SH-SY5Y (cell line): ENCODE measurements around the gene TRRAP.

Source experiments
- GATA2 ChIP-seq: IDR thresholded peaks from 2 replicates; pipeline ENCODE4 v1.6.1; 2011; ENCODE audit warnings: mild to moderate bottlenecking, low read depth, low read length
- GATA3 ChIP-seq: IDR thresholded peaks from 2 replicates; pipeline ENCODE4 v1.6.1; 2011; ENCODE audit warnings: low read depth, mild to moderate bottlenecking, low read length, moderate library complexity

Gene TRRAP

DNA sequence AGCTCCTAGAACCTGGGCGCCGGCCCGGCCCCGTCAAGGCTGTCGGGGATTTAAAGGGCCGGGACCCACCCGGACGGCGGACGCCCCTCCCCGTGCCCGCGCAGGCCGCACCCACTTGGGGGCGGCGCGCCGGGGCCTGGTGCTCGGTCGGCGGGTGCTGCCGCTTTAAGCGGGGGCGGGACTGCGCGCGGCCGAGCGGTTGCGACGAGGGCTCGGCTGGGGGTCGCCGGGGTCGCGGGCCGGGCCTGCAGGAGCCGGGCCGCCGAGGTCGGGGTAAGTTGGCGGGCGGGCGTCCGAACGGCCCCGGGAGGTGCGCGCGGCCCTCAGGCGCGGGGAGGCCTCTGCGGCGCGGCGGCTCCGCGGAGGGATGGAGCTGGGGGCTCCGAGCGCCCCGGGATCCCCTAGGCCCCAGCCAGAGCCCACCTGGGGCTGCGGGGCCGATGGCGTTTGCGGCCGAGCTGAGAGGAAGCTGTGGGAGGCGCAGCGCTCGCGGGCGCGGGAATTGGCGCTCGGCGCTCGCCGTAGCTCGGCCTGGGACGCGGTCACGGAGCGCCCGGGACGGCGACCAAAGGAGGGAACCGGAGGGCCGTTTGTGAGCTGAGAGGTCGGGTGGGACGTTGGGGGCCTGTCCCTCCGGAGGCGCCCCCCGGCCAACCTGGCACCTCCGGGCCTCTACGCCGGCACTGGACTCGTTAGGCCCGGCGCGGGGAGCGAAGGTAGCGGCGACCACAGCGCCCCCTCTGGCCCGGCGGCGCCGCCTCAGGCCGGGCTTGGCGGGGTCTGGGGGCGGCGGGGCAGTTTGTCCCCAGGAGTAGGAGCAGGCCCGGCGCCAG, at the start of gene TRRAP:
Gene TRRAP, plus strand, starts transcription at position 168 of the 833 bp plus-strand sequence. CDS start 2,619 bp downstream, outside the sequence.
- no peak for TF ChIP-seq GATA3

DNA sequence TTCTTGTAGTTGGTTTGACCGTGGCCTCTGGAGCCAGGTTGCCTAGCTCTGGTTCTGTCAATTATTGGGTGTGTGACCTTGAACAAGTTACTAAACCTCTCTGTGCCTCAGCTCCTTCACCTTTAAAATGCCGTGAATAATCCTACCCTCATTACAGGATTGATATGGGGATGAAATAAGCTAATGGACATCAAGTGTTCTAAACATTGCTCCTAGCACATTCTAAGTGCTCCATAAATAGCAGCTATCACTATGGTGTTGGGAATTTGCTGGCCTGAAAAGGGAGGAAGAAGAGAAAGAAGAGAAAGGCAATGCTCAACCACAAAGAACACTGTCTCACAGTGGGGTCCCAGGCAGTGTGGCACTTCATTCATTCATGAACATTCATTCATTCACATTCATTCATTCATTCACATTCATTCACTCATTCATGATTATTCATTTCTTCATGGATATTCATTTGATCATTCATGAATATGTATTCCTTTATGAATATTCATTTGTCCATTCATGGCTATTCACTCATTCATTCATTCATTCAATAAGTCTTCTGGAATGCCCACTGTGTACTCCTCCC, 47.3 kb upstream of the TRRAP start:
- TF ChIP-seq GATA2 (no peak), GATA3 (no peak)

DNA sequence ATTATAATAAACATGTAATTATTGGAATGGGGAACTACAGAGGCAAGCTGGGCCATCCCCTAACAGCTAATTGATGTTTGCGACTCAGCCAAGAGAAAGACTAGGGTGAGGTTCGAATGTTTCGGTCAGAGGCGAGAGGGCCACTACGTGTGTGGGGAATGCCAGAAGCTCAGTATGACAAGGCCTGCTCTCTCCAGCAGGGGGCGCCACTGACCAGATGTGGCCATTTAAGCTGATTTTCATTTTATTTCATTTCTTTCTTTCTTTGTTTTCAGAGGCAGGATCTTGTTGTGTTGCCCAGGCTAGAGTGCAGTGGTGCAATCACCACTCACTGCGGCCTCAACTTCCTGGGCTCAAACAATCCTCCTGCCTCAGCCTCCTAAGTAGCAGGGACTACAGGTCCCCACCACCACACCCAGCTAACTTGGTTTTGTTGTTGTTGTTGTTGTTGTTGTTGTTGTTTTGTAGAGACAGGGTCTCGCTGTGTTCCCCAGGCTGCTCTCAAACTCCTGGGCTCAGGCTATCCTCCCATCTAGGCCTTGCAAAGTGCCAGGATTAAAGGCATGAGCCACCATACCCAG, 46.6 kb upstream of the TRRAP start:
- TF ChIP-seq GATA3: no peak
- TF ChIP-seq GATA2: no peak

DNA sequence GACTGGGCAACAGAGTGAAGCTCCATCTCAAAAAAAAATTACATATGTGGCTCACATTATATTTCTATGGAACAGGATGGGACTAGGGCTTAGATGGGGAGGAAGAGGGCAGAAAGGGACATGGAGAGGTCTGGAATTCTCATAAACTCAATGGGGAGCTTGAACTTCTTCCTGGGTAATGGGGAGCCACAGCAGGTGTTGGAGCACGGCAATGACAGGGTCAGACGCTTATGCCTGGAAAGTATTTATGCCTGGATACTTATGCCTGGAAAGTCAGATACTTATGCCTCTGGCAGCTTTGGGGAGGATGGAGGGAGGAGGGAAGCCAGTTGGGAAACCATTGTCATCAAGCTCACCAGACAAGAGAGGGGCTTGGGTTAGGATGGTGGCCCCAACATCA, 45.3 kb upstream of the TRRAP start:
- TF ChIP-seq GATA3 (no peak), GATA2 (no peak)

DNA sequence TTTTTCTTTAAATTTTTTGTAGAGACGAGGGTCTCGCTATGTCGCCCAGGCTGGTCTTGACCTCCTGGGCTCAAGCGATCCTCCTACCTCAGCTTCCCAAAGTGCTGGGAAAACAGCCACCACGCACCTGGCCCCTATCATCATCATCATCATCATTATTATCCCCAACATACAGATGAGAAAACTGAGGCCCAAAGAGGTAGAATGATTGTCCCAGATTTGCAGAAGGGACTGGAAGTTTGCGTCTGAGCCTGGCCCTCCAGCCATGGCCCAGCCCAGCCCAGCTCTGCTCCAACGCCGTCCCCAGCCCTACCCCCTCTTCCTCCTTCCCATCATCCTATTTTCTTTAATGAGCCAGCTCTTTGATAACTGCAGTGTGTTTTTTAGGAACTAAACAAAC, 43.4 kb upstream of the TRRAP start:
- no peak for TF ChIP-seq GATA2

DNA sequence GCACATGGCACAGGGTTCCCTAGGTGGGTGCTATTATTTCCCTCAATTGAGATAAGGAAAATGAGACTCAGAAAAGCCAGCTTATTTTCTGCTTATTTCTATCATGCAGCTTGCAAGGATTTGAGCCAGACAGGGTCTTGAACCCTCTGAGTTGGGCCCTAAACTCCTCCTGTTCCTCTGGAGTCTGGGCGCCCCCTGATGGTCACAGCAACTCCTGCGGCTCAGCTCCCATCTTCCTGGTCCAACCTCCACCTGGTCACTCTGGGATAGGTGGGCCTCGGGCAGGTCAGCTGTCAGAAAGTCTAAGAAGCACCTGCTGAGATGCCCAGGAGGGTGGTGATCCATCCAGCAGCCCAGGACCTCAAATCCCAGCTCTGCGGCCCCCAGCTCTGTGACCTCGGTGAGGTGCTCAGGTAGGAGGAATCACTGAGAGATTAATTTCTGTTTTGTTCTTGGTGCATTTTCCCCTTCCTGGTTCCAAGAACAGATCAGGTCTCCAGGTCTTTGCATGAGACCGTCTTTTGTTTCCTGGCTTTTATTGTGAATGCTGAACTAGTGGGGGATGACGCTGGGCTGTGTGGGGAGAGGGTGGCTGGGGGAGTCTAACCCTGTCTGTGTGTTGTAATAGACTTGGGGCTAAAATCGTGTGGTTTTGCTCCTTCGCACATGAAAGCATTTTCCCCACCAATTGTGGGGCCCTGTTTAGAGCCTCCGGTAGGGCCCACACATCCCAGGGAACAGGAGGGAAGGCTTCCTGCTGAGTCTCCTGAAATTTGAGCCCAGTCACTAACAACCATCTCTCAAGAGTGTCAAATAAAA, 41.3 kb upstream of the TRRAP start:
- TF ChIP-seq GATA2: no peak
- no peak for TF ChIP-seq GATA3

DNA sequence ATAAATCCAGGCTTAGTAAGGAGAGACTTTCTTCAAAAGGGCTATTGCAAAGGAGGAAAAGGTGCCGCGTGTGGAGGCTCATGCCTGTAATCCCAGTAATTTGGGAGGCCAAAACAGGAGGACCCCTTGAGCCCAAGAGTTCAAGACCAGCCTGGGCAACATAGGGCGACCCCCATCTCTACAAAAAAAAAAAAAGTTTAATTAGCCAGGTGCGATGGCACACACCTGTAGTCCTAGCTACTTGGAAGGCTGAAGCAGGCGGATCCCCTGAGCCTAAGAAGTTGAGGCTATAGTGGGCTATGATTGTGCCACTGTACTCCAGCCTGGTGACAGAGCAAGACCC, 40.7 kb upstream of the TRRAP start:
- TF ChIP-seq GATA3: no peak
- no peak for TF ChIP-seq GATA2

DNA sequence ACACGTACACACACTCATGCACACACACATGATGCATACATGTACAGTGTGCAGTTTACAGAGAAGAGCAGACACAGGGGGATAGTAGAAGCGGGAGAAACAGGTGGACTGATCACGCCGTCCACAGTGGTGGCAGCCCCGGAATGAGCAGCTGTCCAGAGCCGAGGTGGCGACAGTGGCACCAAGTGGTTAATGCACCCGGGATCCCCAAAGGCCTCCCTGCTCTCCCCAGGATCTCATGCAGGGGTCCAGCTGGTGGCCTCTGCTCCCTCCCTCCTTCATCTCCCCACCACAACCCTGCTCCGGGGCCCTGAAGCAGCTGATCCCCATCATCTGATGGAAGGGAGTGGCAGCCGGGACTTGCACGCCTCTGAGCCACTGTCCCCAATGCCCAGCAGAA, 38.2 kb upstream of the TRRAP start:
- TF ChIP-seq GATA3 (no peak), GATA2 (no peak)

DNA sequence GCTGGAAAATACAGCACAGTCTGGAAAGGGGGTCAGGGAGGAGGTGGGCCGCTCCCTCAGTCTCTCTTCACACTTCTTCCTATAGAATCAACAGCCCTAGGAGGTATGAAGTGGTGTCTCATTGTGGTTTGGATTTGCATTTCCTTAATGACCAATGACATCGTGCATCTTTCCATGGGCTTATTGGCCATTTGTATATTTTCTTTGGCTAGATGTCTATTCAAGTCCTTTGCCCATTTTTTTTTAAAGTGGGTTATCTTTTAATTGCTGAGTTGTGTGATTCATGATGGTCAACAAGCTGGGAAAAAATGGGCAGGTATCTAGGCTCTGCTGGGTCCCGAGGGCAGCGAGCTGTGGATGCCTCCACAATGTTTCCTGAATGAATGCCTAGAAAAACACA, 37.6 kb upstream of the TRRAP start:
- no peak for TF ChIP-seq GATA2
- no peak for TF ChIP-seq GATA3

DNA sequence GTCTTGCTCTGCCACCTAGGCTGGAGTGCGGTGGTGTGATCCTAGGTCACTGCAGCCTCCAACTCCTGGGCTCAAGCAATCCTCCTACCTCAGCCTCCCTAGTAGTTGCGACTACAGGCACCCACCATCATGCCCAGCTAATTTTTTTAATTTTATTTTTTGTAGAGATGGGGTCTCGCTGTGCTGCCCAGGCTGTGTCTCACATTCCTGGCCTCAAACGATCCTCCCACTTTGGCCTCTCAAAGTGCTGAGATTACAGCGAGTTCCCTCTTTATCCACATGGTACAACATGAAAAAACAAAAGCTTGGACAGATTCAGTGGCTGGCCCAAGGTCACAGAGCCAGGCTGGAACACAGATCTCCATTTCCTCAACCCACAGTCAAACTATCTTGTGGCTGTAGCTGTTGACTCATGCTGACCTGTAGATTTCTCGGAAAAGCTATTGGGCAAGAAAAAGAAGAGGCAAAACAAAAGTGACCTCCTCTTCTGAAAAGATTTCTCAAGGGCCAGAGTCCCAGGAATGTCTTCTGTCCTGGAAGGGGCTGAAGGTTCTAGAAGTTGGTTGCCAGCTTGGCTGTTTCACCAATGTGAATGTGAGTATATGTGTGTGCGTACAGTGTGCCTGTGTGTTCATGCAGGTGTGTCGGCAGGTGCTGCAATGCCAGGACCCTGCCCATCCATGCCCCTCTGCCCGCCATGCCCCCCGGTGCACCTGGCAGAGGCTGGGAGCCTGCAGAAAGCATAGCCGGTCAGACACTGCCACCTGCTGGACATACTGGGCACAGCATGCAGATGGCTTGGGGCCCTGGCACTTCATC, 36.9 kb upstream of the TRRAP start:
- TF ChIP-seq GATA3: no peak
- no peak for TF ChIP-seq GATA2

DNA sequence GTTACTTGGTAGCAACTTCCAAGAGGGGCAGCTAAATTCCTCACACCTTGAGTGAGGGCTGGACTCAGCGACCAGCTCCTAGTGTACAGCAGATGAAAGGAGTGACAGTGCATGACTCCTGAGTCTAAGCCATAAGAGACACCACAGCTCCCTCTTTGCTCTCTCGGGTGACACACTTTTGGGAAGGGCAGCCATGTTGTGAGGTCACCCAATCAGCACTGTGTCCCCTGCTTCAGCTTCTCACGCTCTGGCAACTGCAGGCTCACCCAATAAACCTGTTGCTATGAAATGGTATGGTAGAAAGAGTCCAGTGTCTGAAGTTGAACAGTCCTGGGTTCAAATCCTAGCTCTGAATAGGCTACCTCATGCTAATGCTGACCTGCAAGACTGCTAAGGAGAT, 29.4 kb upstream of the TRRAP start:
- no peak for TF ChIP-seq GATA3
- TF ChIP-seq GATA2: no peak

DNA sequence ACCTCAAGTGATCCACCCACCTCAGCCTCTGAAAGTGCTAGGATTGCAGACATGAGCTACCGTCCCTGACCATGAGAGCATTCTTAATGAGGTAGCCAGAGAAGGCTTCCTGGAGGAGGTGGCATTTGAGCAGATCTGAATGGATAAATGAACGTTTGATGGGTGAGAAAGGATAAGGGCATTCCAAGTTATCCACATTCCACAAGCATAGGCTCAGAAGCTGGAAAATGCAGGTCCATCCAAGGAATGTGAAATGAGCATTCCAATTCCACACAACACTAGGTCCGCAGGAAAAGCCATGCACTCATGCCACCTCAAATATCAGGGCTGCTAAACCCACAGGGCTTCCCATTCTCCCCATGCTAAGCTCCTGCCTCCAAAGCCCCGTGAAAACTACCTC, 25.5 kb upstream of the TRRAP start:
- TF ChIP-seq GATA3 (no peak), GATA2 (no peak)

DNA sequence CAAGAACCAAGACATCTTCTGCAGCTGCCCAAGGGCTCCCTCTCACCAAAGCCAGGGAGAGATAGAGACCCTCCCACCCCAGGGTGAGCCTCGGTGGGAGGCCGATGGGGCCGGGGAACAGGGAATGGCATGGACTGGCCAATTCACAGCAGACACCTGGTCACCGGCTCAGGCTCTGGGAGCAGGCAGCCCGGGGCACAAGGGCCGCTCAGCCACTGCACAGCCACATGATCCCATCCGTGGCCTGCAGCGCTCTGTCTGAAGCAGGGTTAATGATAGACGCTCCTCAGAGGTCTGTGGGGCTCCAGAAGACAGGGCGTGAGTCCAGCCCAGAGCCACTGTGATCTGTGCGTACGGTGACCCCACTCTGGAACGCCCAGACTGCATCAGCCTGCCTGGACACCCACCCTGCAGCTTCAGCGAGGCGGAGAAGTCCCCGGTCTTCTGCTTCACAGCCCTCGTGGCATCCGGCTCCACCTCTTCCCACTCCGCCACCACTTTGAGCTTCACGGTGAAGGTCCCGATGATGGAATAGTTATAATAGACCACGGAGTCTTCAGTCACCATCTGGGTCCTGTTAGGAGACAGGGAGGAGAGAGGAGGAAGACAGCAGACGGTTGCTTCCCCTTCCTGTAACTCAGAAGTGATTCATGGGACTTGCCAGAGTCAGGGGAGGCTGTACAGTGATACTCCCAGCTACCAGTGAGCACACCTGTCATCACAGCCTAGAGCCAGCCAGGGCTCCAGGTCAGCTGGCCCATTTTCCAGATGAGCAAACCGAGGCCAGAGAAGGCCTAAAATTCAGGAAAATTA, 22.5 kb upstream of the TRRAP start:
- no peak for TF ChIP-seq GATA3
- TF ChIP-seq GATA2: no peak

DNA sequence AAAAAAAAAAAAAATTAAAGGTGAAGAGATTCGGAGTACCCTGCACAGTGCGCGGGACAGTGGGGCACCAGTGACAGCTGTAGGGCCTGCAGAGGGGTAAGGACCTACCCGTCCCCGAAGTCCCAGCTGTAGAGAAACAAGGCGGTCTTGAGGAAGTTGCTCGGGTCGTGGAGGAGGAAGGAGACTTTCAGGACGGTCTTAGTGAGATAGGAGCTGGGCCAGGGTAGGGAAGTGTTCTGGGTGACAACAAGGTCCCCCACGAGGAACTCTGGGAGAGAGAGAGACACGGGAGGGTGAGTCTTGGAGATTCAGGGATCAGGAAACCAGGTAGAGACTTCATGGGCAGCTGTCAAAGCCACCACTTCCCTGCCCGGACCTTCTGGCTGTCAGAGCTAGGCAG, 18.3 kb upstream of the TRRAP start:
- no peak for TF ChIP-seq GATA2
- TF ChIP-seq GATA3: no peak
